ENCODE measurements around the gene CALHM5. TPM values are rescaled to one million over a fixed set of nuclear protein-coding genes. Genes with fewer than 3 reads are reported as not detected.
A peak's percentile ranks its signal among the peaks of the same experiment; 100 is the strongest.

The CALHM5 gene
- total and polyA plus RNA-seq, 9 of the 15 experiments (the other 6 are each of a cell fraction or from before 2014, with no cell fraction given) = under 0.01 to 0.05 (median 0.02) TPM; not detected in 2

GRCh38 chr6:116492331-116493067 is 18.9 kb upstream of the CALHM5 start (continued):
- peak; percentile 19; the same call in 1 of the 2 replicates for TF ChIP-seq MBD2 (IDR thresholded peaks at IDR 0.05; ENCODE audit: borderline replicate concordance, low read depth)
- TF ChIP-seq, protein P1, sequence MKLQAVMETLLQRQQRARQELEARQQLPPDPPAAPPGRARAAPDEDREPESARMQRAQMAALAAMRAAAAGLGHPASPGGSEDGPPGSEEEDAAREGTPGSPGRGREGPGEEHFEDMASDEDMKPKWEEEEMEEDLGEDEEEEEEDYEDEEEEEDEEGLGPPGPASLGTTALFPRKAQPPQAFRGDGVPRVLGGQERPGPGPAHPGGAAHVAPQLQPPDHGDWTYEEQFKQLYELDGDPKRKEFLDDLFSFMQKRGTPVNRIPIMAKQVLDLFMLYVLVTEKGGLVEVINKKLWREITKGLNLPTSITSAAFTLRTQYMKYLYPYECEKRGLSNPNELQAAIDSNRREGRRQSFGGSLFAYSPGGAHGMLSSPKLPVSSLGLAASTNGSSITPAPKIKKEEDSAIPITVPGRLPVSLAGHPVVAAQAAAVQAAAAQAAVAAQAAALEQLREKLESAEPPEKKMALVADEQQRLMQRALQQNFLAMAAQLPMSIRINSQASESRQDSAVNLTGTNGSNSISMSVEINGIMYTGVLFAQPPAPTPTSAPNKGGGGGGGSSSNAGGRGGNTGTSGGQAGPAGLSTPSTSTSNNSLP (IDR thresholded peaks at IDR 0.05; ENCODE audit: borderline replicate concordance, low read depth, low read length) = peak; percentile 51; the same call in 1 of the 2 replicates
- TF ChIP-seq ADNP (tag; IDR thresholded peaks at IDR 0.05) = no peak
- no peak for TF ChIP-seq SUPT5H (IDR thresholded peaks at IDR 0.05)
- peak; percentile 78 for TF ChIP-seq TAL1 (IDR thresholded peaks at IDR 0.05)
- no peak; the same call in 1 of the 2 replicates for TF ChIP-seq ZBTB2 (IDR thresholded peaks at IDR 0.05)
- peak; percentile 49; the same call in 1 of the 2 replicates for TF ChIP-seq KLF16 (IDR thresholded peaks at IDR 0.05)
- no peak for TF ChIP-seq ZNF398 (CRISPR knock-in tag; IDR thresholded peaks at IDR 0.05)
- TF ChIP-seq POU5F1 (IDR thresholded peaks at IDR 0.05; ENCODE audit: borderline replicate concordance, low read depth, low read length, partially characterized antibody) = no peak
- peak; percentile 80 for TF ChIP-seq ZNF316 (IDR thresholded peaks at IDR 0.05)
- no peak for TF ChIP-seq ZNF23 (CRISPR knock-in tag; IDR thresholded peaks at IDR 0.05)
- TF ChIP-seq MAFK (IDR thresholded peaks at IDR 0.05; ENCODE audit: low read length) = peak; percentile 34; the same call in 1 of the 2 replicates
- peak; percentile 96 for TF ChIP-seq SMARCA4 (IDR thresholded peaks at IDR 0.05)
- no peak for TF ChIP-seq CREBBP (IDR thresholded peaks at IDR 0.05; ENCODE audit: low read depth, low read length)
- no peak for TF ChIP-seq ZBTB17 (CRISPR knock-in tag; IDR thresholded peaks at IDR 0.05)
- no peak for TF ChIP-seq TSC22D4 (tag; IDR thresholded peaks at IDR 0.05)
- TF ChIP-seq FUS (optimal IDR thresholded peaks at IDR 0.05; ENCODE audit: low read depth, low read length) = no peak
- peak; percentile 39 to 44; a peak in 2 of 4 replicates for TF ChIP-seq FOXK2 (conservative IDR thresholded peaks at IDR 0.05 in 1 of 2, IDR thresholded peaks at IDR 0.05 in 1 of 2; ENCODE audit: low read depth in 2 of 2)
- TF ChIP-seq NEUROD1 (IDR thresholded peaks at IDR 0.05; ENCODE audit: borderline replicate concordance, low read depth, low read length, partially characterized antibody) = peak; percentile 59
- TF ChIP-seq SMARCB1 (IDR thresholded peaks at IDR 0.05; ENCODE audit: insufficient read length, low read depth) = no peak
- no peak for TF ChIP-seq ZSCAN29 (IDR thresholded peaks at IDR 0.05)
- TF ChIP-seq FOSL1 (tag; conservative IDR thresholded peaks at IDR 0.05) = peak; percentile 93
- peak; percentile 97 for TF ChIP-seq SOX6 (IDR thresholded peaks at IDR 0.05)
- TF ChIP-seq, protein P2, sequence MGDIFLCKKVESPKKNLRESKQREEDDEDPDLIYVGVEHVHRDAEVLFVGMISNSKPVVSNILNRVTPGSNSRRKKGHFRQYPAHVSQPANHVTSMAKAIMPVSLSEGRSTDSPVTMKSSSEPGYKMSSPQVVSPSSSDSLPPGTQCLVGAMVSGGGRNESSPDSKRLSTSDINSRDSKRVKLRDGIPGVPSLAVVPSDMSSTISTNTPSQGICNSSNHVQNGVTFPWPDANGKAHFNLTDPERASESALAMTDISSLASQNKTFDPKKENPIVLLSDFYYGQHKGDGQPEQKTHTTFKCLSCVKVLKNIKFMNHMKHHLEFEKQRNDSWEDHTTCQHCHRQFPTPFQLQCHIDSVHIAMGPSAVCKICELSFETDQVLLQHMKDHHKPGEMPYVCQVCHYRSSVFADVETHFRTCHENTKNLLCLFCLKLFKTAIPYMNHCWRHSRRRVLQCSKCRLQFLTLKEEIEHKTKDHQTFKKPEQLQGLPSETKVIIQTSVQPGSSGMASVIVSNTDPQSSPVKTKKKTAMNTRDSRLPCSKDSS (IDR thresholded peaks at IDR 0.05; ENCODE audit: low read depth, partially characterized antibody) = no peak
- TF ChIP-seq CC2D1A (IDR thresholded peaks at IDR 0.05) = no peak
